Activated naive CD4-positive, alpha-beta T cell treated with anti-CD3 and anti-CD28 coated beads, Interleukin-2, amount 50 U/mL, for 24 hours (primary cell): ENCODE results near the gene SPDYE4.

Source experiments
- H3K27ac Mint-ChIP-seq: one replicate; pipeline ENCODE4 v1.8.0; 2021; ENCODE audit warnings: mild to moderate bottlenecking, mixed read lengths
- H3K27me3 Mint-ChIP-seq: one replicate; pipeline ENCODE4 v1.8.0; 2021; ENCODE audit warnings: mixed read lengths
- H3K36me3 Mint-ChIP-seq: one replicate; pipeline ENCODE4 v1.8.0; 2021; ENCODE audit warnings: mixed read lengths
- H3K4me1 Mint-ChIP-seq: one replicate; pipeline ENCODE4 v1.8.0; 2021; ENCODE audit warnings: mixed read lengths
- H3K4me3 Mint-ChIP-seq: one replicate; pipeline ENCODE4 v1.8.0; 2021; ENCODE audit warnings: mild to moderate bottlenecking, mixed read lengths
- H3K9me3 Mint-ChIP-seq: one replicate; pipeline ENCODE4 v1.8.0; 2021; ENCODE audit warnings: mixed read lengths

The SPDYE4 gene

DNA sequence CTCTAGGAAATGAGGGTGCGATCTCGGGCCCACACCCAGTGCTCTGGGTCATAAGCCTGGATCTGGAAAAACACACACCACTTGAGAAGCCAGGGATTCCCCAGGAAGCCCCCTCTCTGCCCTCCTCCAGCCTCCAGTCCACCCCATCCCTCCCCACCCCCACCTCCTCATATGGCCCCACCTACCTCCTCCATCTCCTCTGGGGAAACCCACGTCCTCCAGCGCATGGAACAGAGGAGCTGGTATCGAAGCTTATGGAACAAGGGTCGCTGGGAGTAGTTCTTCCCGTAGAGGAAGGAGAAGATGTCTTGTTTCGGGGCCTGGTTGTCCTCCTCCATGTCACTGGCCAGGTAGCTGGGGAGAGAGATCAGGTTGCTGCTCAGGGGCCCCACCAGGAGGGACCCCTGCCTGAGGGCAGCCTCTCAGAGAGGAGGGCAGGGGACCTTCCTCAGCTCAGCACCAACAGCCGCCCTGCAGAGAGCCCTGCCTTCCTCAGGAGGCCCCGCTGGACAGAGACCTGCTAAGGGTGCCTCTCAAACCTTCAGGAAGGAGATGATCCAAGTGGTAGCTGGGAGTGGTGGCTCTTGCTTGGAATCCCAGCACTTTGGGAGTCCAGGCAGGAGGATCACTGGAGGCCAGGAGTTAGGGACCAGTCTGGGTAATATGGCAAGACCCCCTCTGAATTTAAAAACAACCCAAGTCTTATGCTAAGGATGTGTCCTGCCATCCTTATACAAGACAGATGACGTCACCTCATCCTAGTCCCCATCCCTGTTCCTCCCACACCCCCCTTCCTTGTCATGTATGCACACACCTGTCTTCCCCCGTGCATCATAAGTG, 5.0 kb downstream of the SPDYE4 start:
- Mint-ChIP-seq H3K36me3 (no peaks in the 10 kb centered on the region), H3K27me3 (no peaks in the 10 kb centered on the region), H3K4me1 (peaks cover 2% of the 10 kb centered on the region), H3K4me3 (no peak overlapping the region), H3K9me3 (no peaks in the 10 kb centered on the region), H3K27ac (no peak overlapping the region)

GRCh38 chr17:8749616-8750015, 8.7 kb downstream of the SPDYE4 start:
- H3K27ac Mint-ChIP-seq = no peak overlapping the region
- peaks cover 22% of the 10 kb centered on the region for H3K4me1 Mint-ChIP-seq
- no peaks in the 10 kb centered on the region for H3K27me3 Mint-ChIP-seq
- H3K36me3 Mint-ChIP-seq = no peaks in the 10 kb centered on the region
- no peak overlapping the region for H3K4me3 Mint-ChIP-seq
- no peaks in the 10 kb centered on the region for H3K9me3 Mint-ChIP-seq

DNA sequence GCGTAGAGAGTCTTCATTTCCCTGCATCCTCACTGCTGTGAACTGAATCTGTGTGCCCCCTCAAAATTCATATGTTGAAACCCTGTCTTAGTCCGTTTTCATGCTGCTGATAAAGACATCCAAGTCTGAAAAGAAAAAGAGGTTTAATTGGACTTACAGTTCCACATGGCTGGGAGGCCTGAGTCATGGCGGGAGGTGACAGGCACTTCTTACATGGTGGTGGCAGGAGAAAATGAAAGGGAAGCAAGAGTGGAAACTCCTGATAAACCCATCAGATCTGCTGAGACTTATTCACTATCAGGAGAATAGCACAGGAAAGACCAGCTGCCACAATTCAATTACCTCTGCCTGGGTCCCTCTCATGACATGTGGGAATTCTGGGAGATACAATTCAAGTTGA, 10.6 kb downstream of the SPDYE4 start:
- Mint-ChIP-seq H3K27ac (no peak overlapping the region), H3K4me1 (peaks cover 22% of the 10 kb centered on the region), H3K27me3 (no peaks in the 10 kb centered on the region), H3K36me3 (no peaks in the 10 kb centered on the region), H3K9me3 (no peaks in the 10 kb centered on the region), H3K4me3 (no peak overlapping the region)

DNA sequence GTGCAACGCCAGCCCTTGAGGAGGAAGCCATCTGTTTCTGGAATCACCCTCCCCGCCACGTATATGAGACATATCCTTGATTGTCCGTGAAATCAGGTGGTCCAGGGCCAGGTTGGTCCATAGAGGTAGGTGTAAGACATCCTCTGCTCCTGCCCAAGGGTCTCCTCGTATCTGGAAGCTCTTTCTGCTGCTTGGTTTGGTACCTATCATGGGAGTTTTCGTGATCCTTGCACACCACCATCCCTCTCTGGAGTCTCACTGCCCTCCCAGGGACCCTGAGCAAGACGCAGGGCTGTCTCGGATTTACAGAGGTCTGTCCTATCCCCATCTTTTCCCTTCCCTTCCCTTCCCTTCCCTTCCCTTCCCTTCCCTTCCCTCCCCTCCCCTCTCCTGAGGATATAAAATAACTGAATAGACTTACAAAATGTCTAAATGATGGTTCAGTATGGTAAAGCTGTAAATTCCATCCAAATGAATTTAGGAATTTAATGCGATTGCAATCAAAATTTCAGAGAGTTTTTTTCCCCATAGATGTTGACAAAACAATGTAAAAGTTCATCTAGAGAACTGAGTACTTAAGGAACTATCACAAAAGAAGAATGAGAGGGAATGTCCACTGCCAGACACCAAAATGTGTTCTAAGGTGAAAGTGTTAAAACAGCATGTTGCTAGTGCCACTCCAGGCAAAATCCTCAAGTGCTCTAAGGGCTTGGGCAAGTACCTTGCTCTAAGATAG, 11.7 kb downstream of the SPDYE4 start:
- peak overlapping the region; percentile 82 for H3K4me3 Mint-ChIP-seq

DNA sequence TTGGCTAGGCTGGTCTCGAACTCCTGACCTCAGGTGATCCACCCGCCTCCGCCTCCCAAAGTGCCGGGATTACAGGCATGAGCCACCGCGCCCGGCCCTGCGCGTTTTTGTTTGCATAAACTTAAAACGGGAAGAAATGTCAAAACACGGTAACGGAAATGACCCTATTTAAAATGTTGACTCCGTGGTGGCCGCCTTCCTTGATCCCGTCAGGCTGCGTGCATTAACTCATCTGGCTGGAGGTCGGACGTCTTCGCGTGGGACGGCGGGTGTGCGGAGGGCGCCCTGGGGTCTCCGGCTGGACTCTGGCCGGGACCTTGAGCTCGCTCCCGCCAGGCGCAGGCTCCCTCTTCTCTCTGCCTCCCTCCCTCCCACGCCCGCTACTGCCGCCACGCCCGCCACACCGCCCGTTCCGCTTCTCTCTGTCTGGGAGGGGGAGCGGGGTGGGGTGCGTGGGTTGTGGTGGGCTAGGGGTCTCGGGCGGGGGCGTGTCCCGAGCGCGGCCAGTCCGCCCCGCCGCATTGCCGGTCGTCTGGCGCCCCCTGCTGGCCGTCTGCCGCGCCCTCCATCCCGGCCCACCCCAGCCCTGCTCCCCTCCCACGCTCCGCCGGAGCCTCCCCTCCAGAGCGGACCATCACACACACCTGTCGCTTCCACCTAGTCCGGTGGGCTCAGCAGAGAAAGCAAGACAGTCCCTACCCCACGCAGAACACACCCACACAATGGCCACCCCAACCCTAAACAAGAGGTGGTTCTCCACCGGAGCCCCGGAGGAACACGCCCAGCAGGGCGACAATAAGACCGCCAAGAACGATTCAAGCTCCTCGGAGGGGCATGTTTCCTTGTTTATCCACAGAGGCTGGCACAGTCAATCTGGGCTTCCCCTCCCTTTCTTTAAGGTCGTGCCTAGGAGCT, 12.5 kb downstream of the SPDYE4 start:
- peak overlapping the region; percentile 87 for H3K4me3 Mint-ChIP-seq
- no peaks in the 10 kb centered on the region for H3K36me3 Mint-ChIP-seq
- no peaks in the 10 kb centered on the region for H3K9me3 Mint-ChIP-seq
- peak overlapping the region; percentile 47 for H3K27ac Mint-ChIP-seq
- H3K4me1 Mint-ChIP-seq = peaks cover 24% of the 10 kb centered on the region
- H3K27me3 Mint-ChIP-seq = no peaks in the 10 kb centered on the region

More for the DNA sequence above, 11.7 kb downstream of the SPDYE4 start:
- peaks cover 22% of the 10 kb centered on the region for H3K4me1 Mint-ChIP-seq
- no peaks in the 10 kb centered on the region for H3K27me3 Mint-ChIP-seq
- H3K36me3 Mint-ChIP-seq = no peaks in the 10 kb centered on the region
- peak overlapping the region; percentile 30 for H3K27ac Mint-ChIP-seq
- H3K9me3 Mint-ChIP-seq = no peaks in the 10 kb centered on the region

DNA sequence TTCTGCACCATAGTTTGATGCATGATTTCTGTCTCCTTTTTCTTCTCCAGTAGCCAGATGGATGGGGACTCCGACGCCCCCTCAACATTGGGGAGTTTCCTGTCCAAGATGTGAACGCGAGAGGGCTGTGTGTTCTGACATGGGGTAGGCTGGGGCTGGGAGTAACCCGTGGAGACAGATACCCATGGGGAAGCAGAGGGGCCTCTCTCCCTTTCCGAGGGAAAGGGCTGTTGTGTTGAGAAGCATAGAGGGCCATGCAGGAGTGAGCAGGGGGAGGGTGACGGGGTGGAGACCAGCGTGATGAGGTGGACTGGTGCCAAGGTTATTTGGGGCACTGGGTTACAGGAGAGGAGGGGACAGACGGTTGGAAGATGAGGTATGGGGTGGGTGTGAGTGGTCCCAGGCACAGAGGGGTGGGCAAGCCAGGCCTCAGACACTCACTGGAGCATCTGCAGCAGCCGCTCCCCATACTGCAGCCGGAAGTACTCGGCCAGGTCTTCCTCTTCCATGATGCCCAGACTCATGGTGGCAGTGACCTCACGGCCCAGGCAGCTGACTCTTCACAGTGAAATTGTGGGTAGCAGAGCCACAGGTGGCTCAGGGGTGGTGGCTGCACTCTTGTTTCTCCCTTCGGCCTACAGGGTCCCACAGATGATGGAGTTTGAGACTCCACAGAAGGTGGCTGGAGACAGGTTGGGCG, 14.1 kb downstream of the SPDYE4 start:
- H3K27me3 Mint-ChIP-seq = no peaks in the 10 kb centered on the region
- H3K36me3 Mint-ChIP-seq = no peaks in the 10 kb centered on the region
- peaks cover 36% of the 10 kb centered on the region for H3K4me1 Mint-ChIP-seq
- H3K9me3 Mint-ChIP-seq = no peaks in the 10 kb centered on the region
- H3K4me3 Mint-ChIP-seq = peak overlapping the region; percentile 52
- peak overlapping the region; percentile 1 for H3K27ac Mint-ChIP-seq

DNA sequence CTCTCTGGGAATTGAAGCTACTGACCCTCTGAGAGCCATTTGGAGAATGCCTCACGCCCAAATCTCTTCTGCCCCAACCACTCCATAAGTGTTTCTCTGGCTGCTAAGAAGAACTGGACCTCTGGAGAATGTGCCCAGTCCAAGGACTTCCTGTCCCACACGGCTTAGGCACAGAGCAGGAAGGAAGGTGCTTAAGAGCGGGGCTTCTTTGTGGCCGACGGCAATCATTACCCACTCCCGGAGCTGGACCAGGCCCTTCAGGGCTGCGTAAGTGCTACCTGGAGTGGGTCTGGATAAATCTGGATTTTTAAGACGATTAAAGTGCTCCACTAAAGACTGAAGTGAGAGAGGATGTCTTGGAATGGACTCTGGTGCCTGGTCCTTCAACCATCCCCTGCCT, 15.5 kb downstream of the SPDYE4 start:
- H3K4me3 Mint-ChIP-seq = no peak overlapping the region

GRCh38 chr17:8742274-8742673, 16.1 kb downstream of the SPDYE4 start:
- H3K27me3 Mint-ChIP-seq = no peaks in the 10 kb centered on the region
- H3K4me3 Mint-ChIP-seq = no peak overlapping the region
- H3K36me3 Mint-ChIP-seq = no peaks in the 10 kb centered on the region
- H3K4me1 Mint-ChIP-seq = peaks cover 25% of the 10 kb centered on the region
- no peaks in the 10 kb centered on the region for H3K9me3 Mint-ChIP-seq
- H3K27ac Mint-ChIP-seq = no peak overlapping the region

More for the DNA sequence above, 15.5 kb downstream of the SPDYE4 start:
- no peaks in the 10 kb centered on the region for H3K27me3 Mint-ChIP-seq
- peaks cover 30% of the 10 kb centered on the region for H3K4me1 Mint-ChIP-seq
- H3K36me3 Mint-ChIP-seq = no peaks in the 10 kb centered on the region
- H3K27ac Mint-ChIP-seq = no peak overlapping the region
- no peaks in the 10 kb centered on the region for H3K9me3 Mint-ChIP-seq

- Mint-ChIP-seq H3K9me3 (no peaks in the 10 kb centered on the region), H3K4me1 (peaks cover 21% of the 10 kb centered on the region), H3K4me3 (no peak overlapping the region), H3K36me3 (no peaks in the 10 kb centered on the region), H3K27ac (no peak overlapping the region), H3K27me3 (no peaks in the 10 kb centered on the region)
These were observed 16.6 kb downstream of the SPDYE4 start for GRCh38 chr17:8741771-8742170.

DNA sequence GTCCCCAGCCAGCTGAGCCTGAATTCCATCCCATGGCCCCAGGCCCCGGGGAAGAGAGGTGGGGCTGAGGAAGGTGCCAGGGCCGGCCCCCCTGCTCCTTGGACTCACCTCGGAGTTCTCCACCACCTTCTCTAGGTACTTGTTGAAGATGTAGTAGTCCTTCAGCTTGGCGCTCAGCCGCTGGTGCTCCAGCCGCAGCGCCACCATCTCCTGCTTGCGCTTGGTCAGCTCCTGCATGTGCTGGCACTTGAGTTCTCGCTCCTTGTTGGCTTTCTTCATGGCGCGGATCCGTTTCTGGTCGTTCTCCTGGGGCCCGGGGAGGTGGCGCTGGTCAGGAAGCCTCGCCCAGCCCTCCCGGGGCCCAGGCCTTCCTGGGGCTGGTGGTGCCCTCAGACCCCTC, 17.0 kb downstream of the SPDYE4 start:
- Mint-ChIP-seq H3K4me3 (no peak overlapping the region), H3K27ac (no peak overlapping the region), H3K4me1 (peaks cover 17% of the 10 kb centered on the region), H3K36me3 (no peaks in the 10 kb centered on the region), H3K9me3 (no peaks in the 10 kb centered on the region), H3K27me3 (no peaks in the 10 kb centered on the region)

DNA sequence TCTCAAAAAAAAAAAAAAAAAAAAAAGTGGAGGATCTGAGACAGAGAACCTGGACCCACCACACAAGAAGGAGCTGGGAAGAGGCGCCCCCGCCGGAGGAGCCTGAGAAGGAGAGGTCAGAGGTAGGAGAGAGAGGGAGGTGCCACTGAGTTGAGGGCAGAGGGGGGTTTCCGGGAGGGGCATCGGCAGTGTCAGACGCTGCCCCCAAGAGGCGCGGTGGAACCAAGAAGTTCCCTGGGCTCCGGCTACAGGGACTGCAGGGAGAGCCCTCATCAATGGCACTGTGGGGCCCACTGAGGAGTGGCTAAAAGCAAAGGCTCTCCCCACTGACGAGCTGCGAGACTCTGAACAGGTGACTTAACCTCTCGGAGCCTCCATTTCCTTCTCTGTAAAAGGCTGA, 17.9 kb downstream of the SPDYE4 start:
- Mint-ChIP-seq H3K9me3 (no peaks in the 10 kb centered on the region), H3K27ac (no peak overlapping the region), H3K36me3 (no peaks in the 10 kb centered on the region)

GRCh38 chr17:8739097-8739496, 19.2 kb downstream of the SPDYE4 start:
- Mint-ChIP-seq H3K4me3 (no peak overlapping the region), H3K9me3 (no peaks in the 10 kb centered on the region), H3K27me3 (no peaks in the 10 kb centered on the region), H3K36me3 (no peaks in the 10 kb centered on the region), H3K4me1 (peaks cover 13% of the 10 kb centered on the region), H3K27ac (no peak overlapping the region)

More for the DNA sequence above, 17.9 kb downstream of the SPDYE4 start:
- peaks cover 13% of the 10 kb centered on the region for H3K4me1 Mint-ChIP-seq
- H3K4me3 Mint-ChIP-seq = peak overlapping the region; percentile 74
- H3K27me3 Mint-ChIP-seq = no peaks in the 10 kb centered on the region

GRCh38 chr17:8736796-8737195, 21.6 kb downstream of the SPDYE4 start:
- no peaks in the 10 kb centered on the region for H3K27me3 Mint-ChIP-seq
- peaks cover 13% of the 10 kb centered on the region for H3K4me1 Mint-ChIP-seq
- H3K9me3 Mint-ChIP-seq = no peaks in the 10 kb centered on the region
- H3K36me3 Mint-ChIP-seq = no peaks in the 10 kb centered on the region
- no peak overlapping the region for H3K4me3 Mint-ChIP-seq
- H3K27ac Mint-ChIP-seq = no peak overlapping the region

- H3K4me1 Mint-ChIP-seq = peaks cover 13% of the 10 kb centered on the region
- no peaks in the 10 kb centered on the region for H3K27me3 Mint-ChIP-seq
- no peaks in the 10 kb centered on the region for H3K36me3 Mint-ChIP-seq
- no peak overlapping the region for H3K4me3 Mint-ChIP-seq
- no peak overlapping the region for H3K27ac Mint-ChIP-seq
- H3K9me3 Mint-ChIP-seq = no peaks in the 10 kb centered on the region
These were observed 22.0 kb downstream of the SPDYE4 start for GRCh38 chr17:8736362-8736761.
